Vagina (tissue), 2 donors: Measurements from ENCODE around the gene HOPX.

Experiments
- POLR2A ChIP-seq, 2 donors: fragments of 450-650 bp; IDR thresholded peaks; one replicate each; pipeline ENCODE4 v1.6.1; 2017; ENCODE audit warnings: antibody characterized with exemption in 2 of 2, mild to moderate bottlenecking in 2 of 2, moderate library complexity in 2 of 2
- POLR2AphosphoS5 ChIP-seq, 2 donors: sonication (generic); formaldehyde crosslinking; IDR thresholded peaks; one replicate each; pipeline ENCODE4 v1.9.0; 2017; ENCODE audit warnings: antibody characterized with exemption in 2 of 2, mild to moderate bottlenecking in 2 of 2, low read depth in 1 of 2; ENCODE audit not compliant: insufficient read depth in 1 of 2
- TF ChIP-seq, protein P1 (sequence below), 3 experiments: fragments of 450-650 bp in 2 of 3; fragments of 200-600 bp in 1 of 3; sonication (generic) in 1 of 3; IDR thresholded peaks; one replicate each; pipeline ENCODE4 v1.5.1; 2017 to 2019; ENCODE audit warnings: antibody characterized with exemption in 3 of 3, mild to moderate bottlenecking in 2 of 3, moderate library complexity in 2 of 3

- TF ChIP-seq POLR2AphosphoS5 (IDR thresholded peaks at IDR 0.05; ENCODE audit: insufficient read depth in 1 of 2, low read depth in 1 of 2) (no peak), POLR2A (IDR thresholded peaks at IDR 0.05) (no peak)
- TF ChIP-seq, protein P1, sequence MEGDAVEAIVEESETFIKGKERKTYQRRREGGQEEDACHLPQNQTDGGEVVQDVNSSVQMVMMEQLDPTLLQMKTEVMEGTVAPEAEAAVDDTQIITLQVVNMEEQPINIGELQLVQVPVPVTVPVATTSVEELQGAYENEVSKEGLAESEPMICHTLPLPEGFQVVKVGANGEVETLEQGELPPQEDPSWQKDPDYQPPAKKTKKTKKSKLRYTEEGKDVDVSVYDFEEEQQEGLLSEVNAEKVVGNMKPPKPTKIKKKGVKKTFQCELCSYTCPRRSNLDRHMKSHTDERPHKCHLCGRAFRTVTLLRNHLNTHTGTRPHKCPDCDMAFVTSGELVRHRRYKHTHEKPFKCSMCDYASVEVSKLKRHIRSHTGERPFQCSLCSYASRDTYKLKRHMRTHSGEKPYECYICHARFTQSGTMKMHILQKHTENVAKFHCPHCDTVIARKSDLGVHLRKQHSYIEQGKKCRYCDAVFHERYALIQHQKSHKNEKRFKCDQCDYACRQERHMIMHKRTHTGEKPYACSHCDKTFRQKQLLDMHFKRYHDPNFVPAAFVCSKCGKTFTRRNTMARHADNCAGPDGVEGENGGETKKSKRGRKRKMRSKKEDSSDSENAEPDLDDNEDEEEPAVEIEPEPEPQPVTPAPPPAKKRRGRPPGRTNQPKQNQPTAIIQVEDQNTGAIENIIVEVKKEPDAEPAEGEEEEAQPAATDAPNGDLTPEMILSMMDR (IDR thresholded peaks at IDR 0.05) = no peak
These were observed 17.2 kb upstream of the HOPX start for GRCh38 chr4:56698329-56698728.
